GM12891 (cell line): ENCODE results near the gene XAB2.

Experiments
- DNase-seq: peaks from one replicate; pipeline ENCODE4 v3.0.0; 2011; ENCODE audit warnings: low spot score; ENCODE audit not compliant: insufficient read length
- FAIRE-seq: peaks from 2 replicates; lab custom pipeline; 2011; peaks lifted over from hg19 to GRCh38; lab: Jason Lieb, UNC
- PAX5 ChIP-seq: IDR thresholded peaks from 2 replicates; pipeline ENCODE4 v1.6.1; 2011; ENCODE audit warnings: low read length, moderate library complexity, mild to moderate bottlenecking; ENCODE audit not compliant: insufficient read depth, severe bottlenecking
- POLR2A ChIP-seq: IDR thresholded peaks from 2 replicates; pipeline ENCODE4 v1.6.1; 2011; ENCODE audit warnings: low read depth, low read length, control low read depth
- POLR2AphosphoS5 ChIP-seq: IDR thresholded peaks from 2 replicates; pipeline ENCODE4 v1.6.1; 2011; ENCODE audit warnings: low read depth, low read length, control low read depth
- POU2F2 ChIP-seq: IDR thresholded peaks from 2 replicates; pipeline ENCODE4 v1.6.1; 2011; ENCODE audit warnings: low read depth, mild to moderate bottlenecking, control low read depth, low read length, moderate library complexity
- SPI1 ChIP-seq: IDR thresholded peaks from 2 replicates; pipeline ENCODE4 v1.6.1; 2011; ENCODE audit warnings: low read depth, low read length, control low read depth
- TAF1 ChIP-seq: IDR thresholded peaks from 2 replicates; pipeline ENCODE4 v1.6.1; 2011; ENCODE audit warnings: low read depth, low read length, control low read depth

XAB2 gene

GRCh38 chr19:7642295-7643030 lies 13.1 kb upstream of the XAB2 start:
- no peak for DNase-seq
- TF ChIP-seq POLR2A (0 out of 2 replicates have a peak, but pooled peaks have one; percentile 12), PAX5 (no peak)
- FAIRE-seq = no peak

GRCh38 chr19:7641290-7642276 lies 12.2 kb upstream of the XAB2 start:
- TF ChIP-seq PAX5 = no peak
- TF ChIP-seq POU2F2 = no peak
- no peak for TF ChIP-seq TAF1
- TF ChIP-seq POLR2AphosphoS5 = no peak
- no peak for FAIRE-seq
- no peak for DNase-seq

GRCh38 chr19:7640803-7641202 lies 11.5 kb upstream of the XAB2 start:
- TF ChIP-seq PAX5 = no peak
- TF ChIP-seq SPI1 = no peak
- TF ChIP-seq POLR2A = no peak
- TF ChIP-seq TAF1 = no peak
- TF ChIP-seq POU2F2 = no peak
- DNase-seq (no peak), FAIRE-seq (no peak)

- no peak for FAIRE-seq
- no peak for DNase-seq
- peak; percentile 57; the same call in 1 of the 2 replicates for TF ChIP-seq POLR2A
- no peak for TF ChIP-seq TAF1
Measured at GRCh38 chr19:7639863-7640348, 10.6 kb upstream of the XAB2 start.

GRCh38 chr19:7638802-7639465 lies 9.6 kb upstream of the XAB2 start:
- FAIRE-seq (no peak), DNase-seq (no peak)
- TF ChIP-seq TAF1 = no peak
- TF ChIP-seq POLR2A = no peak
- no peak for TF ChIP-seq SPI1
- TF ChIP-seq POU2F2 = no peak
- no peak for TF ChIP-seq POLR2AphosphoS5
- TF ChIP-seq PAX5 = no peak

GRCh38 chr19:7637374-7638256 lies 8.3 kb upstream of the XAB2 start:
- TF ChIP-seq POLR2AphosphoS5 (no peak), POU2F2 (no peak), POLR2A (no peak), TAF1 (no peak), PAX5 (no peak), SPI1 (no peak)
- no peak for DNase-seq
- peak; percentile 45 for FAIRE-seq

- TF ChIP-seq TAF1 (peak; percentile 92), POLR2A (peak; percentile 82), POU2F2 (no peak), SPI1 (no peak), POLR2AphosphoS5 (peak; percentile 74; the same call in 1 of the 2 replicates), PAX5 (no peak)
- DNase-seq = peak; percentile 100
- FAIRE-seq = peak; percentile 99
Measured at GRCh38 chr19:7636691-7637373, 7.5 kb upstream of the XAB2 start, which contains the start of gene STXBP2. Gene STXBP2 (plus strand): TSS chr19:7637110. CDS start chr19:7637150, 40 bp downstream.

GRCh38 chr19:7636317-7636690 lies 7.0 kb upstream of the XAB2 start:
- FAIRE-seq (peak; percentile 28), DNase-seq (no peak)
- TF ChIP-seq PAX5 = no peak
- TF ChIP-seq POLR2AphosphoS5 = no peak
- no peak for TF ChIP-seq TAF1
- TF ChIP-seq POLR2A = no peak
- no peak for TF ChIP-seq POU2F2
- TF ChIP-seq SPI1 = no peak
